GM12875 (cell line): ENCODE data around the gene FYN.

ENCODE experiments used
- H3K4me3 ChIP-seq: one replicate; pipeline ENCODE4 v1.5.1; 2011; ENCODE audit warnings: low read depth, low read length, control low read depth
- CTCF ChIP-seq: IDR thresholded peaks from 2 replicates; pipeline ENCODE4 v1.5.1; 2011; ENCODE audit warnings: low read depth, mild to moderate bottlenecking, control low read depth, inconsistent platforms, low read length, moderate library complexity, borderline replicate concordance; ENCODE audit not compliant: insufficient read depth

The FYN gene

GRCh38 chr6:111631903-111632460 lies 241.3 kb downstream of the FYN start:
- H3K4me3 ChIP-seq = no peak overlapping the region
- TF ChIP-seq CTCF = no peak

- no peak overlapping the region for H3K4me3 ChIP-seq
- no peak for TF ChIP-seq CTCF
These were observed 242.2 kb downstream of the FYN start for GRCh38 chr6:111631018-111631417.

- TF ChIP-seq CTCF = no peak
- H3K4me3 ChIP-seq = no peak overlapping the region
These were observed 245.0 kb downstream of the FYN start for GRCh38 chr6:111628142-111628850.

- TF ChIP-seq CTCF = no peak
- no peak overlapping the region for H3K4me3 ChIP-seq
These were observed 246.8 kb downstream of the FYN start for GRCh38 chr6:111626441-111626840.

GRCh38 chr6:111625461-111626391 lies 247.5 kb downstream of the FYN start:
- TF ChIP-seq CTCF = no peak
- H3K4me3 ChIP-seq = no peak overlapping the region

- no peak overlapping the region for H3K4me3 ChIP-seq
- TF ChIP-seq CTCF = no peak
These were observed 248.2 kb downstream of the FYN start for GRCh38 chr6:111625099-111625416.
